Cardiac fibroblast (primary cell): ENCODE results near the gene CARMIL1.

ENCODE experiments used
- DNase-seq, 2 donors: peaks; one replicate each; pipeline versions ENCODE4 v3.0.0 to v3.0.0-alpha.2; 2010; ENCODE audit warnings: low read depth in 2 of 2
- H3K4me3 ChIP-seq, 2 donors: replicated peaks in 1 of 2; 1 replicate in 1 of 2; 2 replicates in 1 of 2; pipeline ENCODE4 v1.5.1; 2011; ENCODE audit warnings: low read depth in 2 of 2, low read length in 2 of 2, mild to moderate bottlenecking in 2 of 2, moderate library complexity in 1 of 2
- TF ChIP-seq, protein P1 (sequence below): IDR thresholded peaks from one replicate; pipeline ENCODE4 v1.5.1; 2011; ENCODE audit warnings: low read depth, mild to moderate bottlenecking, low read length, inconsistent platforms

Gene CARMIL1

DNA sequence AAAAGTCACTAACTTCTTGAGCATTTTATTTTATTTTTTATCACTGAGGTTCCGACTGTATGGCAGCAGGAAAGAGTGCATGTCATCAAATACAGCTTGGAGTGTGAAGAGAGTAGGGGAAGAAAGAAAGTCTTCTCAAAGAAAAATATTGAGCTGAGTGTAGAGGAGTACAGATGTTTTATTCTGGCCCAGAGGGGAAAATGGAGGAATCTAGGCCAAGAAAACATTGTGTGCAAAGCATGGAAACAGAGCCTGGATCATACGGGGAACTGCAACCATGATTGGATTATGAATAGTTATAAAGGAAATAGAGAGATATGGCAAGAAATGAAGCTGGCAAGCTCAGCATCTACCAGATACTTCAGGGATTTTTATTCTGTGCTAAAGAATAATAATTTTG is 268.6 kb downstream of the CARMIL1 start:
- H3K4me3 ChIP-seq, result no peak overlapping the region
- DNase-seq, result no peak
- TF ChIP-seq, protein P1, sequence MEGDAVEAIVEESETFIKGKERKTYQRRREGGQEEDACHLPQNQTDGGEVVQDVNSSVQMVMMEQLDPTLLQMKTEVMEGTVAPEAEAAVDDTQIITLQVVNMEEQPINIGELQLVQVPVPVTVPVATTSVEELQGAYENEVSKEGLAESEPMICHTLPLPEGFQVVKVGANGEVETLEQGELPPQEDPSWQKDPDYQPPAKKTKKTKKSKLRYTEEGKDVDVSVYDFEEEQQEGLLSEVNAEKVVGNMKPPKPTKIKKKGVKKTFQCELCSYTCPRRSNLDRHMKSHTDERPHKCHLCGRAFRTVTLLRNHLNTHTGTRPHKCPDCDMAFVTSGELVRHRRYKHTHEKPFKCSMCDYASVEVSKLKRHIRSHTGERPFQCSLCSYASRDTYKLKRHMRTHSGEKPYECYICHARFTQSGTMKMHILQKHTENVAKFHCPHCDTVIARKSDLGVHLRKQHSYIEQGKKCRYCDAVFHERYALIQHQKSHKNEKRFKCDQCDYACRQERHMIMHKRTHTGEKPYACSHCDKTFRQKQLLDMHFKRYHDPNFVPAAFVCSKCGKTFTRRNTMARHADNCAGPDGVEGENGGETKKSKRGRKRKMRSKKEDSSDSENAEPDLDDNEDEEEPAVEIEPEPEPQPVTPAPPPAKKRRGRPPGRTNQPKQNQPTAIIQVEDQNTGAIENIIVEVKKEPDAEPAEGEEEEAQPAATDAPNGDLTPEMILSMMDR, result no peak

DNA sequence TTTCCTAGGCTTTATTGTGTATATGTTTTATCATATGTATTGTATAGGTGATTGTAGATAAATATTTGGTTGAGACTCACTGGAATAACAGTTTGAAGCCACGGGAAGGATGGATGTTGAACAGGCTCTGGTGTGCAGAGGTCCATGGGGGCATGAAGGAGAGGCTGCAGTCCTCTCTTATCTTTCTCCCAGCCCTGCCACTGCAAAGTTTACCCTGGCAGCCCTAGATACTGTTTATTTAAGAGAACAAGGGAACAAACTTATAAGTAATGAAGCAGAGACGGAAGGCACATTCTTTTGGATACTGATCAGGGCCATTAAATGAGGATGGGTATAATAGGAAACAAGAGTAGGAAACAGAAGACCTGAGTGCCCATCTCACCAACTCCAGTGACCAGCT is 269.3 kb downstream of the CARMIL1 start:
- no peak overlapping the region for H3K4me3 ChIP-seq
- no peak for DNase-seq
- TF ChIP-seq, protein P1, result no peak

DNA sequence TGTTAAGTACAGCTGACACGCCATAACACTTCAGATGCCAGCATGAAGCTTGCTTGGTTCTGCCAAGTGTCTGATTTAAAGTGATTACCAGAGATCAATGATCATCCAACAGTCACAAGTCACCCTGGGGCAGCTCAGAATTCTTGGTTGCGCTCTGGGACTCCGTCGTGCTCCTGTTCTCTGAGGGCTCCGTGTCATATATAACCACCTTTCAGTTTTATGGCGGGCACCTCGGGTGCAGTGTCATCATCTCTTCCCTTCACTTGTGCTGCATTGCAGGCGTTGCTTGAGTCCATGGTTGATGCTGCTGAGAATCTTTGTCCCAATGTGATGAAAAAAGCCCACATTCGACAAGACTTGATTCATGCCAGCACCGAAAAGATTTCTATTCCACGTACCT is 271.5 kb downstream of the CARMIL1 start:
- DNase-seq, result no peak
- TF ChIP-seq, protein P1, result no peak
- H3K4me3 ChIP-seq, result no peak overlapping the region

DNA sequence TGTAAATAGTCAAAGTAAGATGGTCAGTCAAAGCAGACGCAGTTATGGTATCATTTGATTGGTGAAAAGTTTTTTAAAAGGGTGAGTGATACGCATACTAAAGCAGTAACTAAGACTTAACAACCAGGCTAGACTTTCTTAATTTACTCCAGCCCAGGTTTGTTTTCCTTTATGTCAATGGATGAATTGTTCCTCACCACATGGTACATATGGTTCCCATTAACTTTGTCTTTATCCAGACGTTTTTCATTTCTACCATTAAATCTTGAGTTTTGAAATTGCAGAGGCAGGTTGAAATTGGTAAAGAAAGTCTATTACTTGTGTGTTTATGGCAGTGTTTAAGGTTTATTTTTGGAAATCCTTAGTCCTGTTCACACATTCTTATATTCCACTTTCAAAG is 274.3 kb downstream of the CARMIL1 start:
- no peak for DNase-seq
- H3K4me3 ChIP-seq, result no peak overlapping the region
- TF ChIP-seq, protein P1, result no peak

DNA sequence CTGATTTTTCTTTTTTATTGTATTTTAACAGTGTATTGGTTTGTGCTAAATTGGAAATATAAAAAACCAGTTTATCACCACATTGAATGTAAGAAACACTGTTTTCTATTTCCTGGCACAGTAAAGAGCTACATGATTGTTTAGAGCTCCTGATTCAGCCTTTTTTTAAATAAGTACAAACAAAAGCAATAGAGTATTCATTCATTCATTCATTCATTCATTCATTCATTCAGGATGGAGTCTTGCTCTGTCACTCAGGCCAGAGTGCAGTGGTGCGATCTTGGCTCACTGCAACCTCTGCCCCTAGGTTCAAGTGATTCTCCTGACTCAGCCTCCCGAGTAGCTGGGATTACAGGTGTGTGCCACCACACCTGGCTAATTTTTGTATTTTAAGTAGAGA is 276.0 kb downstream of the CARMIL1 start:
- no peak for DNase-seq
- TF ChIP-seq, protein P1, result no peak
- H3K4me3 ChIP-seq, result no peak overlapping the region

DNA sequence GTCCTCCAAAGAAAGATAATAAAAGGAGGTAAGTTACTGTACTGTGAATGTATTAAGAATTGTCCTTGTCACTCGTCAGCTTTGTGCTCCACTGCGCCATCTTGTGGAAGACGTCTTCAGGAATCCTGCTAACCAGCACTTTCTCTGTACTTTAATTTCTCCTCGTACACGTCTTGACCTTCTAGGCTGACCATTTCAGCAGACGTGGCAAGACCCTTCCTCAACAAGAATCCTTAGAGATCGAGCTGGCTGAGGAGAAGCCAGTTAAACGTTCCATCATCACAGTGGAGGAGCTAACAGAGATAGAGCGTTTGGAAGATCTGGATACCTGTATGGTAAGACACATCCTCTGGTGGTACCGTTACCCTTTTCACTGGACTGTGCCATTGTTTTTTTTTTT is 277.3 kb downstream of the CARMIL1 start:
- no peak overlapping the region for H3K4me3 ChIP-seq
- peak; percentile 85 to 87 for DNase-seq
- TF ChIP-seq, protein P1, result peak; percentile 84

DNA sequence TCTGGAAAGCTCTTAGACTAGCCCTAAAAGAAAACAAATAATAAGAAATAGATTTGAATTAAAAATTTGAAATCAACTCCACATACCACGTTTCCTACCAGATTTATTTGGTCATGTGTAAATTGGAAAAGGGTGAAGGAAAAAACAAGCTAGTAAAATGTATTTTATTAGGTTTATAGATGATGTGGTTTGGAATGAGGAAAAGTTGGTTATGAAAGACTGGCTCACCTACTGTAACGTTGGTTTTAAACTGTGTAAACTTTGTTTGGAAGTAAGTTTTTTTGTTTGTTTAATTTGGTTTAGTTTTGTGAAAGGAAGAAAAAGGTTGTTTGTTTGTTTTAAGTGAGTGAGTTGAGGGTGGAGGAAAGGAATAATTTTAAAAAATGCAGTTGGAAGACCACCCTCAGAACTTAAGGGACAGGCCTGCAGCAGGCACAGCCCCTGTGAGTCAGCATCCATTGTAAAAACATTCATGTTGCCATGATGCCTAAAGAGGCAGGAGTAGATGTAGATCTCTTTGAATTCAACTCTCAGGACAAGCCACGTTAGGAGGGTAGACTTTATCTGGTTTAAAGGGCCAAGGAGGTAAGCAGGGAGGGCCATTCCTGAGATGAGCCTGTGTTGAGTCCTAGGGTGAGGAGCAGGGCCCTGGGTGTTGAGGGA is 279.1 kb downstream of the CARMIL1 start:
- no peak overlapping the region for H3K4me3 ChIP-seq
- TF ChIP-seq, protein P1, result no peak
- no peak for DNase-seq
